Small intestine (tissue), 7 donors: ENCODE results near the gene GRK1. TPM values are rescaled to one million over a fixed set of nuclear protein-coding genes. Genes with fewer than 3 reads are reported as not detected.
"Not testable (repeated sequence)": the region's sequence is repeated elsewhere in the genome, so short reads cannot be mapped to it uniquely, and the experiment has no call there.

Experiments used
- DNase-seq, 2 donors: peaks; one replicate each; pipeline versions ENCODE4 v3.0.0 to v3.0.0-alpha.2; 2013
- FAIRE-seq: peaks from 2 replicates; lab custom pipeline; 2012; peaks lifted over from hg19 to GRCh38; lab: Jason Lieb, UNC
- H3K27ac ChIP-seq, 3 donors: one replicate each; pipeline ENCODE4 v1.5.1; 2013; ENCODE audit warnings: low read length in 2 of 3, mild to moderate bottlenecking in 2 of 3, control low read depth in 1 of 3, inconsistent platforms in 1 of 3, low read depth in 1 of 3, moderate library complexity in 1 of 3
- H3K27me3 ChIP-seq, 3 donors: one replicate each; pipeline ENCODE4 v1.6.1; 2013; ENCODE audit warnings: low read length in 3 of 3, inconsistent platforms in 1 of 3; ENCODE audit not compliant: control insufficient read depth in 3 of 3, insufficient read depth in 3 of 3
- H3K36me3 ChIP-seq, 3 donors: one replicate each; pipeline ENCODE4 v1.6.1; 2013; ENCODE audit warnings: low read length in 3 of 3, inconsistent platforms in 1 of 3, low read depth in 1 of 3, mild to moderate bottlenecking in 1 of 3, moderate library complexity in 1 of 3; ENCODE audit not compliant: control insufficient read depth in 3 of 3, insufficient read depth in 2 of 3
- H3K4me1 ChIP-seq, 3 donors: one replicate each; pipeline ENCODE4 v1.6.1; 2013; ENCODE audit warnings: low read length in 2 of 3, inconsistent platforms in 1 of 3, low read depth in 1 of 3, mild to moderate bottlenecking in 1 of 3, moderate library complexity in 1 of 3; ENCODE audit not compliant: control insufficient read depth in 3 of 3, insufficient read depth in 2 of 3
- H3K4me3 ChIP-seq, 3 donors: one replicate each; pipeline ENCODE4 v1.5.1; 2013; ENCODE audit warnings: low read length in 3 of 3, control low read depth in 1 of 3, inconsistent platforms in 1 of 3, low read depth in 1 of 3, mild to moderate bottlenecking in 1 of 3, moderate library complexity in 1 of 3
- H3K9me3 ChIP-seq, 2 donors: one replicate each; pipeline ENCODE4 v1.6.1; 2013; ENCODE audit warnings: low read depth in 1 of 2, low read length in 1 of 2; ENCODE audit not compliant: control insufficient read depth in 2 of 2, insufficient read depth in 1 of 2
- WGBS, 3 donors: extraction: QIAGEN DNeasy Blood & Tissue Kit; methylation state at CpG; one replicate each; pipeline ENCODE4 v1.1.7; 2013; 5-methylcytosine and 5-hydroxymethylcytosine counted together
- polyA plus RNA-seq, 4 donors: library from polyadenylated mRNA; stranded (reverse) in 3 of 4; unstranded in 1 of 4; fragments of 200-250 nt in 3 of 4; fragments of 120-200 nt in 1 of 4; gene quantifications; one replicate each; pipeline versions ENCODE4 v1.2.1 to v1.2.3, GENCODE V29; 2013
- donor health status: healthy with polysubstance abuse.
- donor health status: control.
- donor health status: control.
- donor health status: Bipolar disorder and iron deficiency.
- donor health status: healthy.

GRK1 gene
- polyA plus RNA-seq, 4 donors, result 0.21 to 0.27 TPM; not detected in 2

GRCh38 chr13:113752211-113752986 lies 85.4 kb downstream of the GRK1 start:
- WGBS, 3 donors, result 95 to 96% (median 95%) methylated on average over 48 to 78 of the region's 78 CpGs
- not testable (repeated sequence) for DNase-seq, FAIRE-seq, H3K4me3 ChIP-seq, H3K27me3 ChIP-seq, H3K9me3 ChIP-seq, H3K36me3 ChIP-seq
- H3K27ac ChIP-seq, result peak overlapping the region in 1 of 3 donors; percentile 69
- peaks cover 0 to 10% (median 0%) of the 10 kb centered on the region in 3 donors for H3K4me1 ChIP-seq

- DNase-seq (peak; percentile 90 to 94), FAIRE-seq (no peak)
- Histone ChIP-seq H3K27ac (peak overlapping the region in 2 of 3 donors; percentile 12 to 69), H3K36me3 (no peaks in the 10 kb centered on the region), H3K4me1 (peaks cover 0 to 12% (median 0%) of the 10 kb centered on the region in 3 donors), H3K4me3 (no peak overlapping the region), H3K27me3 (peaks cover 0 to 5% (median 0%) of the 10 kb centered on the region in 3 donors), H3K9me3 (peaks cover 0 to 7% of the 10 kb centered on the region in 2 donors)
- 21 to 59% (median 32%) methylated on average over 11 of the region's 11 CpGs for WGBS, 3 donors
These were observed 86.2 kb downstream of the GRK1 start for GRCh38 chr13:113753171-113753570.

- 74 to 79% (median 75%) methylated on average over 7 of the region's 7 CpGs for WGBS, 3 donors
- Histone ChIP-seq H3K36me3 (no peaks in the 10 kb centered on the region), H3K4me3 (no peak overlapping the region), H3K4me1 (peaks cover 0 to 18% (median 0%) of the 10 kb centered on the region in 3 donors), H3K27ac (no peak overlapping the region), H3K27me3 (peaks cover 0 to 14% (median 0%) of the 10 kb centered on the region in 3 donors), H3K9me3 (peaks cover 0 to 7% of the 10 kb centered on the region in 2 donors)
- FAIRE-seq (no peak), DNase-seq (no peak)
These were observed 87.2 kb downstream of the GRK1 start for GRCh38 chr13:113754242-113754641.

- WGBS, 3 donors, result 85 to 94% (median 93%) methylated on average over 15 of the region's 15 CpGs
- H3K4me3 ChIP-seq, result no peak overlapping the region
- FAIRE-seq (no peak), DNase-seq (no peak)
- H3K9me3 ChIP-seq, result peaks cover 0 to 7% of the 10 kb centered on the region in 2 donors
- no peaks in the 10 kb centered on the region for H3K36me3 ChIP-seq
- H3K27me3 ChIP-seq, result peaks cover 0 to 18% (median 0%) of the 10 kb centered on the region in 3 donors
- no peak overlapping the region for H3K27ac ChIP-seq
- H3K4me1 ChIP-seq, result peaks cover 0 to 23% (median 0%) of the 10 kb centered on the region in 3 donors
These were observed 87.7 kb downstream of the GRK1 start for GRCh38 chr13:113754691-113755090.

GRCh38 chr13:113756441-113757097 lies 89.5 kb downstream of the GRK1 start:
- no peak overlapping the region for H3K27ac ChIP-seq
- no peak overlapping the region for H3K4me3 ChIP-seq
- H3K9me3 ChIP-seq, result peaks cover 0 to 5% of the 10 kb centered on the region in 2 donors
- peaks cover 0 to 25% (median 0%) of the 10 kb centered on the region in 3 donors for H3K4me1 ChIP-seq
- 91 to 95% (median 93%) methylated on average over 20 of the region's 20 CpGs for WGBS, 3 donors
- no peak for DNase-seq
- H3K36me3 ChIP-seq, result no peaks in the 10 kb centered on the region
- FAIRE-seq, result no peak
- H3K27me3 ChIP-seq, result peaks cover 0 to 35% (median 0%) of the 10 kb centered on the region in 3 donors

- 1 to 2% (median 2%) methylated on average over 46 to 80 of the region's 80 CpGs for WGBS, 3 donors
- FAIRE-seq (no peak), DNase-seq (peak; percentile 70 to 86)
- H3K4me3 ChIP-seq, result peak within 1 kb of the TSS; percentile 50 to 67 (median 51)
- H3K27me3 ChIP-seq, result peaks cover 0 to 38% (median 0%) of the 10 kb centered on the region in 3 donors
- no peaks in the 10 kb centered on the region for H3K36me3 ChIP-seq
- H3K9me3 ChIP-seq, result no peaks in the 10 kb centered on the region
- H3K27ac ChIP-seq, result peak within 1 kb of the TSS; percentile 8 to 82 (median 12)
- H3K4me1 ChIP-seq, result peaks cover 0 to 14% (median 0%) of the 10 kb centered on the region in 3 donors
These were observed 91.9 kb downstream of the GRK1 start, which contains the start of gene TMEM255B for GRCh38 chr13:113758651-113759524. TSS of gene TMEM255B (plus strand) at chr13:113759226. CDS start at chr13:113759270, 44 bp downstream.

GRCh38 chr13:113759525-113760137 lies 92.6 kb downstream of the GRK1 start:
- Histone ChIP-seq H3K36me3 (no peaks in the 10 kb centered on the region), H3K4me3 (peak overlapping the region; percentile 38 to 67 (median 50)), H3K27me3 (peaks cover 0 to 38% (median 0%) of the 10 kb centered on the region in 3 donors), H3K9me3 (no peaks in the 10 kb centered on the region), H3K4me1 (peaks cover 0 to 14% (median 0%) of the 10 kb centered on the region in 3 donors), H3K27ac (peak overlapping the region in 2 of 3 donors; percentile 12 to 82)
- no peak for FAIRE-seq
- DNase-seq, result no peak
- WGBS, 3 donors, result 1 to 3% (median 2%) methylated on average over 26 of the region's 26 CpGs
